Heart left ventricle (tissue), 13 donors: ENCODE measurements around the gene PRDM11.

Experiments
- POLR2A ChIP-seq, 2 donors: fragments of 450-650 bp; IDR thresholded peaks; one replicate each; pipeline ENCODE4 v1.6.1; 2017; ENCODE audit warnings: antibody characterized with exemption in 2 of 2, mild to moderate bottlenecking in 2 of 2, moderate library complexity in 2 of 2
- TF ChIP-seq, protein P1 (sequence below), 12 donors: fragments of 200-600 bp; sonication (generic) in 4 of 12; IDR thresholded peaks; one replicate each; pipeline versions ENCODE4 v1.5.0 to v1.8.0; 2018 to 2022; ENCODE audit warnings: antibody characterized with exemption in 12 of 12, mild to moderate bottlenecking in 5 of 12
- donor health status: ischemic (EF 13 %, LVEDD 7.1; RV severe dilation, severe dysfunction).
- donor health status: DM: no; HTN: yes; CAD: no.
- donor health status: DM: no; HTN: no; CAD: no.
- donor health status: ischemic (EF 25% LVEDD 6.9; RV normal size, moderate dysfunction).
- donor health status: ischemic (EF 25% LVEDD 5.7; RV mildly dilated, moderate dysfunction).
- donor health status: ischemic (EF 35%, LVEDD 5.7; RV mildly dilated, moderate dysfunction).
- donor health status: nonischemic (EF 11% LVEDD 7.7; RV severe dilation, severe dysfunction).
- donor health status: DM: yes; HTN: yes; CAD: no.
- donor health status: PGD.
- donor health status: ischemic (EF 29% LVEDD 5.4; RV normal size, mild dysfunction).
- donor health status: nonischemic (EF 23%, LVEDD 6.1; RV moderate dilation, normal function).

DNA sequence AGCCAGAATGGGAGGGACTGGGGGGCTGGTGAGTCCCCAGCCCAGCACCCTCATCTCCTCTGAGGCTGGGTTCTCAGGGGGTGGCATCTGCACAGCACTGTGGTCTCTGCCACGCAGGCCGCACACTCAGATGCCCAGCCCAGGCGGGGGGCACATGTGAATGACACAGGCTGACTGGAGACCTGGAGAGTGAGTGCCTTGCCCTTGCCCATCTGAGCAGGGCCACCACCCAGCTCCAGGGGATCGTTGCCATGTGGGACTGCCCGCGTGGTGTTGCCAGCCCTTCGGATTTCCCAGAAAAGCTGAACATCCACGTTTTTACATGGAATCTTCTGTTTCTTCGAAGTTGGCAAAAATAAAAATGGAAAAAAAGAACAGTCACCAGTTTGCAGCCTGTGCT is 18.9 kb downstream of the PRDM11 start:
- TF ChIP-seq, protein P1, sequence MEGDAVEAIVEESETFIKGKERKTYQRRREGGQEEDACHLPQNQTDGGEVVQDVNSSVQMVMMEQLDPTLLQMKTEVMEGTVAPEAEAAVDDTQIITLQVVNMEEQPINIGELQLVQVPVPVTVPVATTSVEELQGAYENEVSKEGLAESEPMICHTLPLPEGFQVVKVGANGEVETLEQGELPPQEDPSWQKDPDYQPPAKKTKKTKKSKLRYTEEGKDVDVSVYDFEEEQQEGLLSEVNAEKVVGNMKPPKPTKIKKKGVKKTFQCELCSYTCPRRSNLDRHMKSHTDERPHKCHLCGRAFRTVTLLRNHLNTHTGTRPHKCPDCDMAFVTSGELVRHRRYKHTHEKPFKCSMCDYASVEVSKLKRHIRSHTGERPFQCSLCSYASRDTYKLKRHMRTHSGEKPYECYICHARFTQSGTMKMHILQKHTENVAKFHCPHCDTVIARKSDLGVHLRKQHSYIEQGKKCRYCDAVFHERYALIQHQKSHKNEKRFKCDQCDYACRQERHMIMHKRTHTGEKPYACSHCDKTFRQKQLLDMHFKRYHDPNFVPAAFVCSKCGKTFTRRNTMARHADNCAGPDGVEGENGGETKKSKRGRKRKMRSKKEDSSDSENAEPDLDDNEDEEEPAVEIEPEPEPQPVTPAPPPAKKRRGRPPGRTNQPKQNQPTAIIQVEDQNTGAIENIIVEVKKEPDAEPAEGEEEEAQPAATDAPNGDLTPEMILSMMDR (IDR thresholded peaks at IDR 0.05) = no peak
- no peak for TF ChIP-seq POLR2A (IDR thresholded peaks at IDR 0.05)
